ENCODE data around the gene SMAD5. TPM values are rescaled to one million over a fixed set of nuclear protein-coding genes. Genes with fewer than 3 reads are reported as not detected.
A peak's percentile ranks its signal among the peaks of the same experiment; 100 is the strongest.

The SMAD5 gene
- total RNA-seq, result 10 to 100 TPM; 29.0 to 92.9 TPM

DNA sequence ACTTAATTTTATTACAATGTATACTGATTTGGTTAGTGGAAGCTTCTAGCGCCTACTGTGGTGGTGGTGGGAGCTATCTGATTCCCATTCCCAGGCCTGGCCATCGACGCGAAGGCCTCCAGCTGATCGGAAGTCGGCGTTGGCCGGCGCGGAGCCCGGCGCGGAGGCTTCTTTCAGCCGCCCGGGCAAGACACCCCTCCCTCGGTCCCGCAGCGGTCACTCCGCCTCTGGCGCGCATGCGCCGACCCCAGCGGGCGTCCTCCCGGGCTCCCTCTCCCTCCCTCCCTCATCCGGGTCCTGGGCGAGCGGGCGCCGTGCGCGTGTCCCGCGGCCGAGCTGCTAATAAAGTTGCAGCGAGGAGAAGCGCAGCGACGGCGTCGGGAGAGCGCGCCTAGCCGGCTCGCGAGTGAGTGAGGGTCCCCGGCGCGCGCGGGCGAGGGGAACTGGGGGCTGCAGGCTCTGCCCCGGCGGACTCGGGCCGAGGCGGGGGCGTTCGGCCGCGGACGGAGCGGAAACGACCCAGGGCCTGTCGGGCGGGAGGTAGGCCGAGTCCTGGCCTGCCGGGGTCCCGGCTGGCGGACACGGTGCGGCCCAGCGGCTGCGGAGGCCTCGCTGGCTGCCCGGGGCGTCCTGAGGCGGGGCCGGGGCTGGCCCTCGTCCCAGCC lies at the start of gene SMAD5:
Gene SMAD5, plus strand, starts transcription at position 289 of the 665 bp plus-strand sequence. CDS start 20,916 bp downstream, outside the sequence.
- Histone ChIP-seq H3K27ac (peak within 1 kb of the TSS; percentile 94 to 96), H3K4me1 (ENCODE audit: control insufficient read depth in 1 of 2, low read depth in 2 of 2) (peaks cover 30 to 56% of the 10 kb centered on the region in 2 donors), H3K9me3 (no peaks in the 10 kb centered on the region), H3K27me3 (replicated peaks; ENCODE audit: insufficient read depth) (no peaks in the 10 kb centered on the region), H3K4me3 (peak within 1 kb of the TSS; percentile 98), H3K36me3 (no peaks in the 10 kb centered on the region)
- TF ChIP-seq, protein P1, sequence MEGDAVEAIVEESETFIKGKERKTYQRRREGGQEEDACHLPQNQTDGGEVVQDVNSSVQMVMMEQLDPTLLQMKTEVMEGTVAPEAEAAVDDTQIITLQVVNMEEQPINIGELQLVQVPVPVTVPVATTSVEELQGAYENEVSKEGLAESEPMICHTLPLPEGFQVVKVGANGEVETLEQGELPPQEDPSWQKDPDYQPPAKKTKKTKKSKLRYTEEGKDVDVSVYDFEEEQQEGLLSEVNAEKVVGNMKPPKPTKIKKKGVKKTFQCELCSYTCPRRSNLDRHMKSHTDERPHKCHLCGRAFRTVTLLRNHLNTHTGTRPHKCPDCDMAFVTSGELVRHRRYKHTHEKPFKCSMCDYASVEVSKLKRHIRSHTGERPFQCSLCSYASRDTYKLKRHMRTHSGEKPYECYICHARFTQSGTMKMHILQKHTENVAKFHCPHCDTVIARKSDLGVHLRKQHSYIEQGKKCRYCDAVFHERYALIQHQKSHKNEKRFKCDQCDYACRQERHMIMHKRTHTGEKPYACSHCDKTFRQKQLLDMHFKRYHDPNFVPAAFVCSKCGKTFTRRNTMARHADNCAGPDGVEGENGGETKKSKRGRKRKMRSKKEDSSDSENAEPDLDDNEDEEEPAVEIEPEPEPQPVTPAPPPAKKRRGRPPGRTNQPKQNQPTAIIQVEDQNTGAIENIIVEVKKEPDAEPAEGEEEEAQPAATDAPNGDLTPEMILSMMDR (IDR thresholded peaks at IDR 0.05), result no peak
- DNase-seq (ENCODE audit: low spot score) (peak; percentile 64), ATAC-seq (ENCODE audit: insufficient number of reproducible peaks, low FRiP score, low read depth) (peak; percentile 94)

DNA sequence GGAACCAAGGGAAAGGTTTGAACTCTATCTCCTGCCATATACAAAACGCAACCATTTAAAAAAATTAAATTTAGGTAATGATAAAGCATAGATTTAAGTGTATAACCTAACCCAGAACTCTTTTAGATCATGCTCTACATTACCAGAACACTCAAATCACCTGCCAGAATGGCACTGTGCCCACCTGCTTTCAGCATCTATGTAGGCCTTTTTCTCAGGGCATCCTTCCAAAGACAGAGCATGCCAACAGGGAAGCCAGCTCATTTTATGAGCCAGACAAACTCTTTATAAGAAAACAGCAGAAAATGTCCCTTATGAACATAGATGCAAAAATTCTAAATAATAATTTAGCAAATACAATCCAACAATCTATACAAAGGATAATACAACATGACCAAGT lies 47.9 kb upstream of the SMAD5 start:
- H3K4me3 ChIP-seq, result no peak overlapping the region
- no peaks in the 10 kb centered on the region for H3K27me3 ChIP-seq (replicated peaks; ENCODE audit: insufficient read depth)
- H3K27ac ChIP-seq, result no peak overlapping the region
- ATAC-seq (ENCODE audit: insufficient number of reproducible peaks, low FRiP score, low read depth) (no peak), DNase-seq (ENCODE audit: low spot score) (peak; percentile 60)
- H3K9me3 ChIP-seq, result no peaks in the 10 kb centered on the region
- TF ChIP-seq, protein P1 (IDR thresholded peaks at IDR 0.05), result no peak
- H3K4me1 ChIP-seq (ENCODE audit: control insufficient read depth in 1 of 2, low read depth in 2 of 2), result peaks cover 0 to 28% of the 10 kb centered on the region in 2 donors
- no peaks in the 10 kb centered on the region for H3K36me3 ChIP-seq

DNA sequence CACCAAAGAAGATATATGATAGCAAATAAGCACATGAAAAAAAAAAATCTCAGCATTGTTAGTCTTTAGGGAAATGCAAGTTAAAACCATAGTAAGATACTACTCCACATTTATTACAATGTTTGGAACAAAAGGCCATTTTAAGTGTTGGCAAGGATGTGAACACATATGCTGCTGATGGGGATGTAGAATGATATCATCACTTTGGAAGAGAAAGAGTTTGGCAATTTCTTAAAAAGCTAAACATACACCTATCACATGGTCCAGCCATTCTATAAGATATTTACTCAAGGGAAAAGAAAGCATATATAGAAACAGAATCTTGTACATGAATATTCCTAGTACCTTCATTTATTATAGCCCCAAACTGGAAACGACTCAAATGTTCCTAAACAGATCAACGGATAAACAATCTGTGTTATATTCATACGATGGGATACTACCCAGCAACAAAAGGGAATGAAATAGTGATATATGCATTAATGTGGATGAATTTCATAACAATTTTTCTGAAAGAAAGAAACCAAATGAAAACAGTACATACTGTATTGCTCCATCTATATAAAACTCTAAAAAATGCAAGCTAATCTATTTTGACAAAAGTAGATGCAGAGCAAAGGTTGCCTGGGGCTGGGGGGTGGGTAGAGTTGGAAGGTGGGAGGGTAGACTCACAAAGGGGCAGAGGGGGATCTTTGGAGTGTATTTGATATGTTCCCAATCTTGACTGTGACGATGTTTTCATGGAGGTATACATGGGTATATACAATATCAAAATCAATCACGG lies 45.7 kb upstream of the SMAD5 start:
- TF ChIP-seq, protein P1 (IDR thresholded peaks at IDR 0.05), result no peak
- Histone ChIP-seq H3K27ac (no peak overlapping the region), H3K9me3 (no peaks in the 10 kb centered on the region), H3K4me3 (no peak overlapping the region), H3K27me3 (replicated peaks; ENCODE audit: insufficient read depth) (no peaks in the 10 kb centered on the region), H3K36me3 (no peaks in the 10 kb centered on the region), H3K4me1 (ENCODE audit: control insufficient read depth in 1 of 2, low read depth in 2 of 2) (peaks cover 0 to 28% of the 10 kb centered on the region in 2 donors)
- no peak for DNase-seq (ENCODE audit: low spot score)
- ATAC-seq (ENCODE audit: insufficient number of reproducible peaks, low FRiP score, low read depth), result no peak

DNA sequence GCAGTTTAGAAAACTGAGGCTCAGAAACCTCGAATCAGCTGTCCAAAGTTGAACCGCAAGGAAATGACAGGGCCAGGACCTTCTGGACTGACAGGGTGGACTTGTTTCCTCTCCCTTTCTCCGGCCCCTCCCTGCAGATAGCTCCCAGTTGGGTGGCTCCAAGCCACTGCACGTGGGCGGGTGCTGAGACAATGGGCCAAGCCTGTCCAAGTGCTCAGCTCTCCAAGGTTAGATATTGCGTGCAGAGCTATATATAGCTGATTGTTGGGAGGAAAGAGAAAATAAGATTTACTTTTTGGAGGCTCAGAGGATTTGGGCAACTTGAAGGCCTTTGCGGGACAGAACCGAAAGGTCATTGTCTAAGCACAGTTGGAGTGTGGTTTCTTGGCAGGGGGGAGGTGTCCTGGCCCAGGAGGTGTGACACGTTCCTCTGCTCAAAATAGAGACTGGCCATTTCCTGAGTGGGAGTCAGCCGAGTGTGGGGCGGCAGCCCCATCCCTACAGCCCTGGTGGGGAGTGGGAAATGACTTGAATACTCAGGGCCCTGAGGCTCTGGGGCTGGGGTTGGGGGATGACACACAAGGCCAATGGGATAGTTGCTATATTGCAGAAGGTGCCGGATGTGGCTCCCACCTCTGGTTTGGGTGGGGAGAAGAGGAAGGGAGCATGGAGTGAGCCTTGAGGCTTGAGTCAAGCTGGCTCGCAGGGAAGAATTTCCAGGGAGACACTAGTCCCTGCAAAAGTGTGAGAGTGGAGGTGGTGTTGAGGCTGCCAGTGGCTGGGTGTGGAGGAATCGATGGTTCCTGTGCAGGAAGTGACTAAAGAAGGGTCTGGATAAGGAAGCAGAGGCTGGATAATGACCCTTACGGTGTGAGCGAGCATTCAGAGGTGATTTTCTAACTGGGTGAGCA lies 44.4 kb upstream of the SMAD5 start:
- TF ChIP-seq, protein P1 (IDR thresholded peaks at IDR 0.05), result no peak
- no peaks in the 10 kb centered on the region for H3K27me3 ChIP-seq (replicated peaks; ENCODE audit: insufficient read depth)
- H3K4me3 ChIP-seq, result peak overlapping the region; percentile 14
- DNase-seq (ENCODE audit: low spot score) (no peak), ATAC-seq (ENCODE audit: insufficient number of reproducible peaks, low FRiP score, low read depth) (peak; percentile 63)
- peaks cover 0 to 25% of the 10 kb centered on the region in 2 donors for H3K4me1 ChIP-seq (ENCODE audit: control insufficient read depth in 1 of 2, low read depth in 2 of 2)
- H3K36me3 ChIP-seq, result no peaks in the 10 kb centered on the region
- no peaks in the 10 kb centered on the region for H3K9me3 ChIP-seq
- H3K27ac ChIP-seq, result peak overlapping the region; percentile 17 to 49

All from thoracic aorta (tissue), 2 donors.